HUES48 (cell line): ENCODE measurements around the gene ATAD2B.

Experiments
- H3K27ac ChIP-seq: one replicate; pipeline ENCODE4 v1.7.0; 2013; ENCODE audit warnings: low read depth, low read length, inconsistent platforms
- H3K27me3 ChIP-seq: 2 replicates; pipeline ENCODE4 v1.6.1; 2013; ENCODE audit warnings: mild to moderate bottlenecking, low read length; ENCODE audit not compliant: control insufficient read depth, insufficient read depth
- H3K36me3 ChIP-seq: 2 replicates; pipeline ENCODE4 v1.6.1; 2013; ENCODE audit warnings: low read length; ENCODE audit not compliant: control insufficient read depth, insufficient read depth
- H3K4me1 ChIP-seq: 2 replicates; pipeline ENCODE4 v1.6.1; 2013; ENCODE audit warnings: mild to moderate bottlenecking, low read length; ENCODE audit not compliant: control insufficient read depth, insufficient read depth
- H3K4me3 ChIP-seq: 2 replicates; pipeline ENCODE4 v1.5.1; 2013; ENCODE audit warnings: mild to moderate bottlenecking, low read depth, low read length
- H3K9ac ChIP-seq: 2 replicates; pipeline ENCODE4 v1.6.1; 2013; ENCODE audit warnings: mild to moderate bottlenecking, low read depth, low read length, moderate library complexity
- H3K9me3 ChIP-seq: 2 replicates; pipeline ENCODE4 v1.6.1; 2013; ENCODE audit warnings: low read length; ENCODE audit not compliant: control insufficient read depth, insufficient read depth

The ATAD2B gene

GRCh38 chr2:23712756-23713151, 214.2 kb downstream of the ATAD2B start:
- Histone ChIP-seq H3K36me3 (no peaks in the 10 kb centered on the region), H3K27ac (peak overlapping the region; percentile 63), H3K27me3 (no peaks in the 10 kb centered on the region), H3K4me1 (peaks cover 13% of the 10 kb centered on the region), H3K9me3 (no peaks in the 10 kb centered on the region), H3K4me3 (no peak overlapping the region), H3K9ac (no peak overlapping the region)

GRCh38 chr2:23711979-23712755, 214.8 kb downstream of the ATAD2B start:
- Histone ChIP-seq H3K27me3 (no peaks in the 10 kb centered on the region), H3K4me3 (no peak overlapping the region), H3K4me1 (peaks cover 13% of the 10 kb centered on the region), H3K9me3 (no peaks in the 10 kb centered on the region), H3K27ac (peak overlapping the region; percentile 63), H3K36me3 (no peaks in the 10 kb centered on the region), H3K9ac (no peak overlapping the region)

- no peaks in the 10 kb centered on the region for H3K27me3 ChIP-seq
- H3K36me3 ChIP-seq: no peaks in the 10 kb centered on the region
- peaks cover 13% of the 10 kb centered on the region for H3K4me1 ChIP-seq
- no peak overlapping the region for H3K27ac ChIP-seq
- H3K9ac ChIP-seq: no peak overlapping the region
- H3K4me3 ChIP-seq: no peak overlapping the region
- H3K9me3 ChIP-seq: no peaks in the 10 kb centered on the region
These were observed 217.6 kb downstream of the ATAD2B start for GRCh38 chr2:23709311-23709710.

GRCh38 chr2:23708771-23709170, 218.2 kb downstream of the ATAD2B start:
- Histone ChIP-seq H3K27ac (no peak overlapping the region), H3K4me1 (peaks cover 13% of the 10 kb centered on the region), H3K27me3 (no peaks in the 10 kb centered on the region), H3K36me3 (no peaks in the 10 kb centered on the region), H3K9me3 (no peaks in the 10 kb centered on the region), H3K4me3 (no peak overlapping the region), H3K9ac (no peak overlapping the region)

GRCh38 chr2:23707096-23707495, 219.8 kb downstream of the ATAD2B start:
- no peaks in the 10 kb centered on the region for H3K9me3 ChIP-seq
- H3K36me3 ChIP-seq: no peaks in the 10 kb centered on the region
- no peaks in the 10 kb centered on the region for H3K27me3 ChIP-seq
- peaks cover 5% of the 10 kb centered on the region; the same call in 1 of the 2 replicates for H3K4me1 ChIP-seq
- H3K9ac ChIP-seq: no peak overlapping the region
- H3K27ac ChIP-seq: no peak overlapping the region
- no peak overlapping the region for H3K4me3 ChIP-seq

- no peaks in the 10 kb centered on the region for H3K27me3 ChIP-seq
- H3K4me1 ChIP-seq: 0 out of 2 replicates have a peak, but pooled peaks cover under 1% of the 10 kb centered on the region
- no peak overlapping the region for H3K27ac ChIP-seq
- no peaks in the 10 kb centered on the region for H3K36me3 ChIP-seq
- H3K9ac ChIP-seq: no peak overlapping the region
- H3K9me3 ChIP-seq: no peaks in the 10 kb centered on the region
- no peak overlapping the region for H3K4me3 ChIP-seq
These were observed 220.3 kb downstream of the ATAD2B start for GRCh38 chr2:23706613-23707078.

- Histone ChIP-seq H3K27me3 (no peaks in the 10 kb centered on the region), H3K4me3 (no peak overlapping the region), H3K27ac (no peak overlapping the region), H3K9ac (no peak overlapping the region), H3K4me1 (no peaks in the 10 kb centered on the region), H3K36me3 (no peaks in the 10 kb centered on the region), H3K9me3 (no peaks in the 10 kb centered on the region)
These were observed 220.9 kb downstream of the ATAD2B start for GRCh38 chr2:23705771-23706612.

- H3K9me3 ChIP-seq: no peaks in the 10 kb centered on the region
- no peak overlapping the region for H3K27ac ChIP-seq
- H3K9ac ChIP-seq: no peak overlapping the region
- H3K4me3 ChIP-seq: no peak overlapping the region
- no peaks in the 10 kb centered on the region for H3K36me3 ChIP-seq
- peaks cover 1% of the 10 kb centered on the region; the same call in 1 of the 2 replicates for H3K4me1 ChIP-seq
- no peaks in the 10 kb centered on the region for H3K27me3 ChIP-seq
These were observed 223.1 kb downstream of the ATAD2B start for GRCh38 chr2:23703583-23704385.

GRCh38 chr2:23703037-23703582, 223.8 kb downstream of the ATAD2B start:
- Histone ChIP-seq H3K9me3 (no peaks in the 10 kb centered on the region), H3K36me3 (no peaks in the 10 kb centered on the region), H3K27me3 (no peaks in the 10 kb centered on the region), H3K9ac (no peak overlapping the region), H3K4me1 (peaks cover 6% of the 10 kb centered on the region; the same call in 1 of the 2 replicates), H3K4me3 (no peak overlapping the region), H3K27ac (no peak overlapping the region)

GRCh38 chr2:23700627-23701026, 226.3 kb downstream of the ATAD2B start:
- no peak overlapping the region for H3K9ac ChIP-seq
- H3K36me3 ChIP-seq: no peaks in the 10 kb centered on the region
- no peaks in the 10 kb centered on the region for H3K9me3 ChIP-seq
- peaks cover 6% of the 10 kb centered on the region; the same call in 1 of the 2 replicates for H3K4me1 ChIP-seq
- H3K27me3 ChIP-seq: no peaks in the 10 kb centered on the region
- H3K4me3 ChIP-seq: no peak overlapping the region
- H3K27ac ChIP-seq: no peak overlapping the region
